HFF-Myc (cell line): Measurements from ENCODE around the gene SLC2A4.

Experiments used
- DNase-seq: peaks from one replicate; pipeline ENCODE4 v3.0.0-alpha.2; 2011; ENCODE audit warnings: low read depth; ENCODE audit errors: extremely low read depth
- H3K4me3 ChIP-seq: replicated peaks from 2 replicates; pipeline ENCODE4 v1.5.1; 2011; ENCODE audit warnings: low read depth, mild to moderate bottlenecking, control low read depth, low read length
- CTCF ChIP-seq: IDR thresholded peaks from 2 replicates; pipeline ENCODE4 v1.5.1; 2012; ENCODE audit warnings: mild to moderate bottlenecking, low read depth, low read length, control low read depth; ENCODE audit errors: missing control alignments

The SLC2A4 gene

GRCh38 chr17:7256766-7257456 is 24.6 kb upstream of the SLC2A4 start:
- H3K4me3 ChIP-seq: no peak overlapping the region
- TF ChIP-seq CTCF: no peak
- no peak for DNase-seq

GRCh38 chr17:7258731-7259554 is 22.6 kb upstream of the SLC2A4 start:
- TF ChIP-seq CTCF: no peak
- H3K4me3 ChIP-seq: no peak overlapping the region
- no peak for DNase-seq

- TF ChIP-seq CTCF: no peak
- no peak for DNase-seq
- no peak overlapping the region for H3K4me3 ChIP-seq
These were observed 22.0 kb upstream of the SLC2A4 start for GRCh38 chr17:7259555-7259889.

- no peak for DNase-seq
- TF ChIP-seq CTCF: no peak
- H3K4me3 ChIP-seq: no peak overlapping the region
These were observed 21.4 kb upstream of the SLC2A4 start for GRCh38 chr17:7260151-7260550.

GRCh38 chr17:7260651-7261378 is 20.7 kb upstream of the SLC2A4 start:
- no peak for DNase-seq
- H3K4me3 ChIP-seq: peak overlapping the region; percentile 31
- TF ChIP-seq CTCF: no peak

- DNase-seq: no peak
- no peak for TF ChIP-seq CTCF
- peak overlapping the region; percentile 31 for H3K4me3 ChIP-seq
These were observed 19.9 kb upstream of the SLC2A4 start for GRCh38 chr17:7261379-7262191.
